ENCODE measurements around the gene LDB2. TPM values are rescaled to one million over a fixed set of nuclear protein-coding genes. Genes with fewer than 3 reads are reported as not detected.

The LDB2 gene
- total and polyA plus RNA-seq, 2 experiments from 2014 or later = 48.6 to 80.1 TPM

DNA sequence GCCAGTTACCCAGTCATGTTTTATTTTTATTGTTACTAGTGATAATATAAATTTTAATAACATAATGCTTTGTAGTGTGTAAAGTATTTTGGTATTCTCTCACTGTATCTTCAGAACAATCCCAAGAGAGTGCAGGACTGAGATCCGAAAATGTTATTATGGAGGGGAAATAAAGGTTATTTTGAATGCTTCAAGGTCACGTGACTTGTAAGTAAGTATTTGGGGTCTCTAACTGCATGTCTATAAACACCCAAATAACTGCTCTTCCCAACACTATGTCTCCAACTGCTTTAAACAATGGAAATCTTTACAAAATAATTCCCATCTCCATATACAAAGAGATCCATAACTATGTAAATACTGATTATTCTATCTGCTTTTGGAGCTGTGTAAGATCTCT is 302.2 kb downstream of the LDB2 start:
- Mint-ChIP-seq H3K4me1 (peaks cover 23% of the 10 kb centered on the region), H3K27me3 (ENCODE audit: insufficient read depth, low read depth, poor library complexity) (no peaks in the 10 kb centered on the region), H3K9me3 (no peaks in the 10 kb centered on the region), H3K36me3 (ENCODE audit: low read depth) (no peaks in the 10 kb centered on the region), H3K4me3 (no peak overlapping the region), H3K27ac (no peak overlapping the region)
- Histone ChIP-seq H3K36me3 (ENCODE audit: insufficient read depth) (no peaks in the 10 kb centered on the region), H3K4me1 (ENCODE audit: insufficient read depth) (peaks cover 22% of the 10 kb centered on the region), H3K27ac (ENCODE audit: low read depth) (no peak overlapping the region), H3F3A (replicated peaks; ENCODE audit: low read depth) (no peaks in the 10 kb centered on the region), H2AFZ (no peak overlapping the region), H3K79me2 (replicated peaks; ENCODE audit: insufficient read depth) (no peaks in the 10 kb centered on the region), H3K27me3 (ENCODE audit: insufficient read depth) (no peaks in the 10 kb centered on the region), H3K4me2 (no peak overlapping the region), H4K20me1 (replicated peaks; ENCODE audit: insufficient read depth) (0 out of 2 replicates have a peak, but pooled peaks cover 2% of the 10 kb centered on the region), H3K4me3 (no peak overlapping the region), H3K9me2 (ENCODE audit: insufficient read depth) (no peaks in the 10 kb centered on the region)
- DNase-seq (ENCODE audit: low spot score) (no peak), ATAC-seq (no peak)
- TF ChIP-seq NANOG (IDR thresholded peaks at IDR 0.05; ENCODE audit: borderline replicate concordance) = no peak
- TF ChIP-seq, protein P1, sequence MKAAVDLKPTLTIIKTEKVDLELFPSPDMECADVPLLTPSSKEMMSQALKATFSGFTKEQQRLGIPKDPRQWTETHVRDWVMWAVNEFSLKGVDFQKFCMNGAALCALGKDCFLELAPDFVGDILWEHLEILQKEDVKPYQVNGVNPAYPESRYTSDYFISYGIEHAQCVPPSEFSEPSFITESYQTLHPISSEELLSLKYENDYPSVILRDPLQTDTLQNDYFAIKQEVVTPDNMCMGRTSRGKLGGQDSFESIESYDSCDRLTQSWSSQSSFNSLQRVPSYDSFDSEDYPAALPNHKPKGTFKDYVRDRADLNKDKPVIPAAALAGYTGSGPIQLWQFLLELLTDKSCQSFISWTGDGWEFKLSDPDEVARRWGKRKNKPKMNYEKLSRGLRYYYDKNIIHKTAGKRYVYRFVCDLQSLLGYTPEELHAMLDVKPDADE (IDR thresholded peaks at IDR 0.05) = no peak
- TF ChIP-seq EZH2phosphoT487 (IDR thresholded peaks at IDR 0.05; ENCODE audit: unreplicated experiment) = no peak
- TF ChIP-seq, protein P2, sequence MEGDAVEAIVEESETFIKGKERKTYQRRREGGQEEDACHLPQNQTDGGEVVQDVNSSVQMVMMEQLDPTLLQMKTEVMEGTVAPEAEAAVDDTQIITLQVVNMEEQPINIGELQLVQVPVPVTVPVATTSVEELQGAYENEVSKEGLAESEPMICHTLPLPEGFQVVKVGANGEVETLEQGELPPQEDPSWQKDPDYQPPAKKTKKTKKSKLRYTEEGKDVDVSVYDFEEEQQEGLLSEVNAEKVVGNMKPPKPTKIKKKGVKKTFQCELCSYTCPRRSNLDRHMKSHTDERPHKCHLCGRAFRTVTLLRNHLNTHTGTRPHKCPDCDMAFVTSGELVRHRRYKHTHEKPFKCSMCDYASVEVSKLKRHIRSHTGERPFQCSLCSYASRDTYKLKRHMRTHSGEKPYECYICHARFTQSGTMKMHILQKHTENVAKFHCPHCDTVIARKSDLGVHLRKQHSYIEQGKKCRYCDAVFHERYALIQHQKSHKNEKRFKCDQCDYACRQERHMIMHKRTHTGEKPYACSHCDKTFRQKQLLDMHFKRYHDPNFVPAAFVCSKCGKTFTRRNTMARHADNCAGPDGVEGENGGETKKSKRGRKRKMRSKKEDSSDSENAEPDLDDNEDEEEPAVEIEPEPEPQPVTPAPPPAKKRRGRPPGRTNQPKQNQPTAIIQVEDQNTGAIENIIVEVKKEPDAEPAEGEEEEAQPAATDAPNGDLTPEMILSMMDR (conservative IDR thresholded peaks at IDR 0.05; ENCODE audit: low read depth in 2 of 2) = no peak
- TF ChIP-seq, protein P3, sequence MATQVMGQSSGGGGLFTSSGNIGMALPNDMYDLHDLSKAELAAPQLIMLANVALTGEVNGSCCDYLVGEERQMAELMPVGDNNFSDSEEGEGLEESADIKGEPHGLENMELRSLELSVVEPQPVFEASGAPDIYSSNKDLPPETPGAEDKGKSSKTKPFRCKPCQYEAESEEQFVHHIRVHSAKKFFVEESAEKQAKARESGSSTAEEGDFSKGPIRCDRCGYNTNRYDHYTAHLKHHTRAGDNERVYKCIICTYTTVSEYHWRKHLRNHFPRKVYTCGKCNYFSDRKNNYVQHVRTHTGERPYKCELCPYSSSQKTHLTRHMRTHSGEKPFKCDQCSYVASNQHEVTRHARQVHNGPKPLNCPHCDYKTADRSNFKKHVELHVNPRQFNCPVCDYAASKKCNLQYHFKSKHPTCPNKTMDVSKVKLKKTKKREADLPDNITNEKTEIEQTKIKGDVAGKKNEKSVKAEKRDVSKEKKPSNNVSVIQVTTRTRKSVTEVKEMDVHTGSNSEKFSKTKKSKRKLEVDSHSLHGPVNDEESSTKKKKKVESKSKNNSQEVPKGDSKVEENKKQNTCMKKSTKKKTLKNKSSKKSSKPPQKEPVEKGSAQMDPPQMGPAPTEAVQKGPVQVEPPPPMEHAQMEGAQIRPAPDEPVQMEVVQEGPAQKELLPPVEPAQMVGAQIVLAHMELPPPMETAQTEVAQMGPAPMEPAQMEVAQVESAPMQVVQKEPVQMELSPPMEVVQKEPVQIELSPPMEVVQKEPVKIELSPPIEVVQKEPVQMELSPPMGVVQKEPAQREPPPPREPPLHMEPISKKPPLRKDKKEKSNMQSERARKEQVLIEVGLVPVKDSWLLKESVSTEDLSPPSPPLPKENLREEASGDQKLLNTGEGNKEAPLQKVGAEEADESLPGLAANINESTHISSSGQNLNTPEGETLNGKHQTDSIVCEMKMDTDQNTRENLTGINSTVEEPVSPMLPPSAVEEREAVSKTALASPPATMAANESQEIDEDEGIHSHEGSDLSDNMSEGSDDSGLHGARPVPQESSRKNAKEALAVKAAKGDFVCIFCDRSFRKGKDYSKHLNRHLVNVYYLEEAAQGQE (IDR thresholded peaks at IDR 0.05; ENCODE audit: unreplicated experiment) = no peak
- TF ChIP-seq JUNB (IDR thresholded peaks at IDR 0.05; ENCODE audit: unreplicated experiment) = no peak
- TF ChIP-seq ZNF331 (CRISPR knock-in tag; IDR thresholded peaks at IDR 0.05; ENCODE audit: low read depth) = no peak
- no peak for TF ChIP-seq POLR2AphosphoS5 (IDR thresholded peaks at IDR 0.05; ENCODE audit: low read depth)
- TF ChIP-seq, protein P4, sequence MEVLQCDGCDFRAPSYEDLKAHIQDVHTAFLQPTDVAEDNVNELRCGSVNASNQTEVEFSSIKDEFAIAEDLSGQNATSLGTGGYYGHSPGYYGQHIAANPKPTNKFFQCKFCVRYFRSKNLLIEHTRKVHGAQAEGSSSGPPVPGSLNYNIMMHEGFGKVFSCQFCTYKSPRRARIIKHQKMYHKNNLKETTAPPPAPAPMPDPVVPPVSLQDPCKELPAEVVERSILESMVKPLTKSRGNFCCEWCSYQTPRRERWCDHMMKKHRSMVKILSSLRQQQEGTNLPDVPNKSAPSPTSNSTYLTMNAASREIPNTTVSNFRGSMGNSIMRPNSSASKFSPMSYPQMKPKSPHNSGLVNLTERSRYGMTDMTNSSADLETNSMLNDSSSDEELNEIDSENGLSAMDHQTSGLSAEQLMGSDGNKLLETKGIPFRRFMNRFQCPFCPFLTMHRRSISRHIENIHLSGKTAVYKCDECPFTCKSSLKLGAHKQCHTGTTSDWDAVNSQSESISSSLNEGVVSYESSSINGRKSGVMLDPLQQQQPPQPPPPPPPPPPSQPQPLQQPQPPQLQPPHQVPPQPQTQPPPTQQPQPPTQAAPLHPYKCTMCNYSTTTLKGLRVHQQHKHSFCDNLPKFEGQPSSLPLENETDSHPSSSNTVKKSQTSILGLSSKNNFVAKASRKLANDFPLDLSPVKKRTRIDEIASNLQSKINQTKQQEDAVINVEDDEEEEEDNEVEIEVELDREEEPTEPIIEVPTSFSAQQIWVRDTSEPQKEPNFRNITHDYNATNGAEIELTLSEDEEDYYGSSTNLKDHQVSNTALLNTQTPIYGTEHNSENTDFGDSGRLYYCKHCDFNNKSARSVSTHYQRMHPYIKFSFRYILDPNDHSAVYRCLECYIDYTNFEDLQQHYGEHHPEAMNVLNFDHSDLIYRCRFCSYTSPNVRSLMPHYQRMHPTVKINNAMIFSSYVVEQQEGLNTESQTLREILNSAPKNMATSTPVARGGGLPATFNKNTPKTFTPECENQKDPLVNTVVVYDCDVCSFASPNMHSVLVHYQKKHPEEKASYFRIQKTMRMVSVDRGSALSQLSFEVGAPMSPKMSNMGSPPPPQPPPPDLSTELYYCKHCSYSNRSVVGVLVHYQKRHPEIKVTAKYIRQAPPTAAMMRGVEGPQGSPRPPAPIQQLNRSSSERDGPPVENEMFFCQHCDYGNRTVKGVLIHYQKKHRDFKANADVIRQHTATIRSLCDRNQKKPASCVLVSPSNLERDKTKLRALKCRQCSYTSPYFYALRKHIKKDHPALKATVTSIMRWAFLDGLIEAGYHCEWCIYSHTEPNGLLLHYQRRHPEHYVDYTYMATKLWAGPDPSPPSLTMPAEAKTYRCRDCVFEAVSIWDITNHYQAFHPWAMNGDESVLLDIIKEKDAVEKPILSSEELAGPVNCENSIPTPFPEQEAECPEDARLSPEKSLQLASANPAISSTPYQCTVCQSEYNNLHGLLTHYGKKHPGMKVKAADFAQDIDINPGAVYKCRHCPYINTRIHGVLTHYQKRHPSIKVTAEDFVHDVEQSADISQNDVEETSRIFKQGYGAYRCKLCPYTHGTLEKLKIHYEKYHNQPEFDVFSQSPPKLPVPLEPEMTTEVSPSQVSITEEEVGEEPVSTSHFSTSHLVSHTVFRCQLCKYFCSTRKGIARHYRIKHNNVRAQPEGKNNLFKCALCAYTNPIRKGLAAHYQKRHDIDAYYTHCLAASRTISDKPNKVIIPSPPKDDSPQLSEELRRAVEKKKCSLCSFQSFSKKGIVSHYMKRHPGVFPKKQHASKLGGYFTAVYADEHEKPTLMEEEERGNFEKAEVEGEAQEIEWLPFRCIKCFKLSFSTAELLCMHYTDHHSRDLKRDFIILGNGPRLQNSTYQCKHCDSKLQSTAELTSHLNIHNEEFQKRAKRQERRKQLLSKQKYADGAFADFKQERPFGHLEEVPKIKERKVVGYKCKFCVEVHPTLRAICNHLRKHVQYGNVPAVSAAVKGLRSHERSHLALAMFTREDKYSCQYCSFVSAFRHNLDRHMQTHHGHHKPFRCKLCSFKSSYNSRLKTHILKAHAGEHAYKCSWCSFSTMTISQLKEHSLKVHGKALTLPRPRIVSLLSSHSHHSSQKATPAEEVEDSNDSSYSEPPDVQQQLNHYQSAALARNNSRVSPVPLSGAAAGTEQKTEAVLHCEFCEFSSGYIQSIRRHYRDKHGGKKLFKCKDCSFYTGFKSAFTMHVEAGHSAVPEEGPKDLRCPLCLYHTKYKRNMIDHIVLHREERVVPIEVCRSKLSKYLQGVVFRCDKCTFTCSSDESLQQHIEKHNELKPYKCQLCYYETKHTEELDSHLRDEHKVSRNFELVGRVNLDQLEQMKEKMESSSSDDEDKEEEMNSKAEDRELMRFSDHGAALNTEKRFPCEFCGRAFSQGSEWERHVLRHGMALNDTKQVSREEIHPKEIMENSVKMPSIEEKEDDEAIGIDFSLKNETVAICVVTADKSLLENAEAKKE (CRISPR knock-in tag; IDR thresholded peaks at IDR 0.05) = no peak
- TF ChIP-seq STAT1 (IDR thresholded peaks at IDR 0.05; ENCODE audit: unreplicated experiment) = no peak
- no peak for TF ChIP-seq CREB1 (CRISPR knock-in tag; IDR thresholded peaks at IDR 0.05; ENCODE audit: low read depth)
- TF ChIP-seq EZH2 (IDR thresholded peaks at IDR 0.05; ENCODE audit: low read depth, unreplicated experiment) = no peak
- TF ChIP-seq ZNF114 (CRISPR knock-in tag; IDR thresholded peaks at IDR 0.05) = no peak
